Dedifferentiated amniotic fluid mesenchymal stem cell (primary cell): ENCODE measurements around the gene SPEN.
"Not testable (repeated sequence)": the region's sequence is repeated elsewhere in the genome, so short reads cannot be mapped to it uniquely, and the experiment has no call there.

ENCODE experiments used
- DNase-seq: peaks from one replicate; pipeline ENCODE4 v3.0.0-alpha.2; 2016; ENCODE audit errors: extremely low spot score

The SPEN gene

GRCh38 chr1:15833069-15833679, 14.3 kb upstream of the SPEN start:
- no peak for DNase-seq

GRCh38 chr1:15833842-15834405, 13.6 kb upstream of the SPEN start:
- peak; percentile 80 for DNase-seq

- DNase-seq = peak; percentile 55
These were observed 12.9 kb upstream of the SPEN start for GRCh38 chr1:15834406-15835204.

GRCh38 chr1:15835205-15835740, 12.2 kb upstream of the SPEN start:
- DNase-seq = peak; percentile 15

GRCh38 chr1:15835741-15836510, 11.6 kb upstream of the SPEN start:
- DNase-seq = peak; percentile 99

GRCh38 chr1:15836511-15836771, 11.1 kb upstream of the SPEN start:
- DNase-seq = not testable (repeated sequence)

GRCh38 chr1:15836772-15837669, 10.5 kb upstream of the SPEN start:
- DNase-seq = no peak

GRCh38 chr1:15837931-15838330, 9.6 kb upstream of the SPEN start:
- no peak for DNase-seq

GRCh38 chr1:15838721-15839120, 8.8 kb upstream of the SPEN start:
- DNase-seq = no peak

GRCh38 chr1:15843826-15844572, 3.5 kb upstream of the SPEN start:
- no peak for DNase-seq

- DNase-seq = not testable (repeated sequence)
These were observed 1.5 kb upstream of the SPEN start for GRCh38 chr1:15846056-15846455.

- DNase-seq = no peak
These were observed 311 bp downstream of the SPEN start for GRCh38 chr1:15847893-15848142.

GRCh38 chr1:15848143-15848928, 829 bp downstream of the SPEN start:
- peak; percentile 47 for DNase-seq

GRCh38 chr1:15848929-15849774, 1.6 kb downstream of the SPEN start:
- peak; percentile 66 for DNase-seq

- peak; percentile 22 for DNase-seq
These were observed 2.3 kb downstream of the SPEN start for GRCh38 chr1:15849775-15850324.

- no peak for DNase-seq
These were observed 3.0 kb downstream of the SPEN start for GRCh38 chr1:15850471-15851001.

GRCh38 chr1:15851210-15852035, 3.9 kb downstream of the SPEN start:
- DNase-seq = no peak
